Brain pericyte (primary cell): ENCODE results near the gene SLC35A4.
"Not testable (repeated sequence)": the region's sequence is repeated elsewhere in the genome, so short reads cannot be mapped to it uniquely, and the experiment has no call there.

Experiments
- DNase-seq: peaks from one replicate; pipeline ENCODE4 v3.0.0-alpha.2; 2012; ENCODE audit warnings: low read depth, low spot score

SLC35A4 gene

DNA sequence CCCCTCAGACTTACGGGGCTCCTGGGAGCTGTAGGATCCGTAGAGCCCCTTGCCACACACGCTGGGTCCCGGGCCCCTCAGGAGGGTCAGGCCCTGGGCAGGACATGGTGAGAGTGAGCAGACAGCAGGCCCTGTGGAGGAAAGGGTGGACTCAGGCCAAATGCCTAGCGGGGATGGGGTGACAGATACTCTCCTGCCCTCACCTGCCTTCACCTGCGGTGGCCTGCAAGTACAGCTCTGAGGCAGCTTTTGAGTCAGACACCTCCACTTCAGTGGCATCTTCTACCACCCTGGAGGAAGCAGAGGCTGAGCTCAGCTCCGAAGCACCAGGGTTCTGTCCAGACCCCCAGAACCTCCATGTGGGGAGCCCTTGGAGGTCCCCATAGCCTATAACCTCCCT, 26.2 kb downstream of the SLC35A4 start:
- DNase-seq: no peak

DNA sequence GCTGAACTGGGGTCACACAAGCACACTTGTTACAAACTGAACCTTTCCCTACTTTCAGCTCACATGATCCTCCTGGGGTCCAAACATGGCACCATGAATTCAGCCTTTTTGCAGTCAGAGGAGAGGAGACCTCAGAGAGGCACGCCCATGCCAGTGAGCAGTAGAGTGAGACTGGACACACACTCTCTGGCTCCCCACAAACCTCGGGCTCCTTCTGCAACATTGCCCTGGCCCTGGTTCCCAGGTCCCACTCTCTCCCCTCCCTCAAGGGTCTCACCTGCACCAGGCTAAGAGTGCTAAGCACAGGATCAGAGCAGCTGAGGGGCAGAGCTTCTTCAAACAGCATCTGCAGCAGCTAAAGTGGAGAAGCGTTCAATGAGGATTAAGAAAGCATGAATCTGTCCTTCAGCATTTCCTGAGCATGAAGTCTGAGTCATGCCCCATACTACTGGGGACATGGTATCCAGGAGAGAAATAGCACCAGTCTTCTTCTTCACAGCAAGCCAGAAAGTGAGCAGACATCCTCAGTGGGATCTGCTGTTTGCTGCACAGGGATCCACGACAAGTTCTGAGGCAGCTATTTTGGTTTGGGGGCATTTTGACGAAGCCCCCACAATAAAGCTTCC, 27.2 kb downstream of the SLC35A4 start:
- no peak for DNase-seq

DNA sequence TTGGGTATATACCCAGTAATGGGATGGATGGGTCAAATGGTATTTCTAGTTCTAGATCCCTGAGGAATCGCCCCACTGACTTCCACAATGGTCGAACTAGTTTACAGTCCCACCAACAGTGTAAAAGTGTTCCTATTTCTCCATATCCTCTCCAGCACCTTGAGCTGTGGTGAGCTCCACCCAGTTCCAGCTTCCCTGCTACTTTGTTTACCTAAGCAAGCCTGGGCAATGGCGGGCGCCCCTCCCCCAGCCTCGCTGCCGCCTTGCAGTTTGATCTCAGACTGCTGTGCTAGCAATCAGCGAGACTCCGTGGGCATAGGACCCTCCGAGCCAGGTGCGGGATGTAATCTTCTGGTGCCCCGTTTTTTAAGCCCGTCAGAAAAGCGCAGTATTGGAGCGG, 28.4 kb downstream of the SLC35A4 start:
- DNase-seq: not testable (repeated sequence)

DNA sequence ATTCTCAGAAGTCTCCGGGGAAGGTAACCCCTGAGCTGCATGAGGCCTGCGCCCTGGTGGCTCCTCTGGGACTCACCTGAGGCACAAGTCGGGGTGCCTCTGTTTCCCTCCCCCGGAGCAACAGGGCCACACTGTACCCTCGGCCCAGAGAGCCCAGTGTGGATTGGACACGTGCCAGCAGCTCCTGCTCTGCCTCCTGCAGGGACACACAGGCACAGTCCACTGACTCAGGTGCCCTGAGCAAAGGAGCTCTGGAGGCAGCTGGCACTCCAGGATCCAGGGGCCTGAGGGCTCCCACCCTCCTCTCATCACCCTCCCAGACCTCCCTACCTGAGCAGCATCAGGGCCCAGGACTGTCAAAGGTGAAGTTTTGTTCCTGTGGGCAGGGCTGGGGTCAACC, 29.5 kb downstream of the SLC35A4 start:
- no peak for DNase-seq

DNA sequence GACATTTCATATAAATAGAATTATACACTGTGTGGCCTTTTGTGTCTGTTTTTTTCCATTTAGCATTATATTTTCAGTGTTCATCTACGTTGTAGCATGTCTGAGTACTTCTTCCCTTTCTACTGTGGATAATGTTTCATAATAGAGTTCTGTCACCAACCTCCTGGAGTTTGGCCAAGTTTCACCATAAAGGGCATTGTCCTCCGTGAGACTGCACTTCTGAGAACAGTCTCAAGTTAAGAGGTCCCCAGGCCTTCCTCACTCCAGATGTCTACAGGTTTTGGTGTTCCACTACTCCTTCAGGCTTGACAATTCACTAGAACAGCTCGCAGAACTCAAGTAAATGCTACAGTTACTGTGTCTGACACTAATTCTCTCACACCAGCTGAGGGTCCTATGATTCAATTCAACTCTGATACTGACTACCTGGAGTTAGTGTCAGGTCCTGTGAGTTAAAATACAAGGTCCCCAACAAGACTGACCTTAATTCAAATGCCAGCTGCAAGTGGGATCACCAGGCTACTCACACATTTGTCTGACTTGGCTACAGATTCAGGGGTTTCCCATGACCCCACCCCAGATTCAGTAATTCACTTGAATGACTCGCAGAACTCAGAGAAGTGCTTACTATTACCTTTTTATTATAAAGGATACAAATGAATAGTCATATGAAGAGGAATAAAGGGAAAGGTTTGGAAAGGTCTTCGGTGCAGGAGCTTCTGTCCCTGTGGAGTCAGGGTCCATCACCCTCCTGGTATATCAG, 31.1 kb downstream of the SLC35A4 start:
- DNase-seq: no peak

DNA sequence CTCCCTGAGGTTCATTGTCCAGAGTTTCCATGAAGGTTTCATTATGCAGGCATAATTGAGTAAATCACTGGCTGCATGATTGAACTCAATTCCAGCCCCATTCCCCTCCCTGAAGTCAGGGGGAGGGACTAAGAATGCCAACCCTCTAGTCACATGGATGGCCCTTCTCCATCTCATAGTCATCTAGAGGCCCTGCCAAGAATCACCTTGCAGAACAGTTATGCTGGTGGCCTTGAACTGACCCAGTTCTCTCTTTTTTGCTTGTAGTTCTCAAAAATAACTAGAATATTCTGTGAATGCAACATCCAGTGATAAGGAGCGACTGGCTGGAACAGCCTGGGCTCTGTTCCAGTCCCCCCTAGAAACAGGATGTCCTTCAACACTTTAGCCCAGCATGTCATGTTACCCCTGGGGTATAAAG, 31.7 kb downstream of the SLC35A4 start:
- no peak for DNase-seq

DNA sequence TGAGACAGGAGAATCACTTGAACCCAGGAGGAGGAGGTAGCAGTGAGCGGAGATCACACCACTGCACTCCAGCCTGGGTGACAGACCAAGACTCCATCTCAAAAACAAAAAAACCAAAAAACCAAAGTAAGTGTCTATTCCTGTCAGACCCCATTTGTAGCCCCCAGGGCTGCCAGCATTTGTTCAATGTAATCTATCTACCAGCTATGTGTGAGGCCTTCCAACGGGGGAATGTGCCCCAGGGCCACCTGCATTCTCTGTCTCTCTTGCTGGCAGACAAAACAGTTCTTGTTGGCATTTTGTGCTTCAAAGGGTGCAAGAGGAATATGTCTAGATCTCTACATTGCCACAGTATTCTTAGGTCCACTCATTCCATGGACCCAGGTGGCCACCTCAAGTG, 34.2 kb downstream of the SLC35A4 start:
- no peak for DNase-seq

DNA sequence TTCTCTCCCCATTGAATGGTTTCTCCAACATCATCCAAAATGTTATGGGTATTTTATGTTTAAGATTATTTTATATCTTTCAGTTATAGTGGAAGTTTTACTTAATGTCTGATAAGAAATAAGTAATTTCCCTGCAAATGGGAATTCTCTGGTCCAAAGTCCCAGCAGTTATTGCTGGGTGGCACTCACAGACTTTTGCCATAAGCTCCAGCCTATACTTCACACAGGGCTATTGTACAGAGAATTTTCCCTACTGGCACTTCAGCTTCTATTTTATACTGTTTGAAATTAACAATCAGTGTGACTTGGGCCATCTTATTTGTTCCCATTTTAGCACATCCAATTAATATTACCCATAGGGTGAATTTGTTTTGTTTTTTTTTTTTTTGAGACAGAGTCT, 35.5 kb downstream of the SLC35A4 start:
- no peak for DNase-seq

DNA sequence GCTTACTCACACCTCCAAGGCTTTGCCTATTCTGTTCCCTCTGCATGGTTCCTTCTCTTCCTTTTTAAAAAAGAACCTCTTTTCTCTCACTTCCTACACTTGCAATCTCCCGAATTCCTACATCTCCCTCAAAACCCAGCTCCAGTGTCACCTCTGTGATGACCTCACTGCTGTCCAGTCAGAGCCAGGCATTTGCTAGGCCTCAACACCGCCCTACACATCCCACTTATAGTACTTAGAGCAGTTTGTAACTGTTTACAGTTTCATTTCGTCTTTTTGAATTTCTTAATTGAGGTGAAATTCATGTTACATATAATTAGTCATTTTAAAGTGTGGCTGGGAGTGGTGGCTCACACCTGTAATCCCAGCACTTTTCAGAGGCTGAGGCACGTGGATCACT, 37.5 kb downstream of the SLC35A4 start:
- DNase-seq: no peak

DNA sequence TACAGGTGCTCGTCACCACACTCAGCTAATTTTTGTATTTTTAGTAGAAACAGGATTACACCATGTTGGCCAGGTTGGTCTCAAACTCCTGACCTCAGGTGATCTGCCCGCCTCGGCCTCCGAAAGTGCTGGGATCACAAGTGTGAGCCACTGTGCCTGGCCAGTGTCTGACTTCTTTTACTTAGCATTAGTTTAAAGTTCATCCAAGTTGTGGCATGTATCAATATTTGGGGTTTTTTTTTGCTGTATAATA, 38.7 kb downstream of the SLC35A4 start:
- DNase-seq: not testable (repeated sequence)

DNA sequence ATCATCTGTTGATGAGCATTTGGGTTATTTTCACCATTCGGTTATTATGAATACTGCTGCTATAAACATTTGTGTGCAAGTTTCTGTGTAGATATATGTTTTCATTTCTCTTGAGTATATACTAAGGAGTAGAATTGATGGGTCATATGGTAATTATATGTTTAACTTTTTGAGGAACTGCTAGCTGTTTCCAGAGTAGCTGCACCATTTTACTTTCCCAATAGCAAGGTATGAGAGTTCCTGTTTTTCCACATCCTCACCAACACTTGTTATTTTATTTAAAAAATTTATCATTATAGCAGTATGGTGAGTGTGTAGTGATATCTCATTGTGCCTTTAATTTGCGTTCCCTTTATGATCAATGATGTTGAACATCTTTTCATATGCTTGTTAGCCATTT, 39.1 kb downstream of the SLC35A4 start:
- no peak for DNase-seq

DNA sequence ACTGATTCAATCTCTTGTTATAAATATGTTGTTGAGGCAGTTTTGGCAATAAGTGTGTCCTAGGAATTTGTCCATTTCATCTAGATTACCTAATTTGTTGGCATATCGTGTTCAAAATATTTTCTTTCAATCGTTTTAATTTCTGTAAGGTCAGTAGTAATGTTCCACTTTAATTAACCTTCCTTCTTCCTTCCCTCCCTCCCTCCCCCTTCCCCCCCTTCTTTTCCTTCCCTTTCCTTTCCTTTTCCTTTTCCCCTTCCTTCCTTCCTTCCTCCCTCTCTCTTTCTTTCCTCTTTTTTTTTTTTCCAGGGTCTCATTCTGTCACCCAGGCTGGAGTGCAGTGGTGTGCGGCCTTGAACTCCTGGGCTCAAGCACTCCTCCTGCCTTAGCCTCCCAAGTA, 41.3 kb downstream of the SLC35A4 start:
- no peak for DNase-seq

DNA sequence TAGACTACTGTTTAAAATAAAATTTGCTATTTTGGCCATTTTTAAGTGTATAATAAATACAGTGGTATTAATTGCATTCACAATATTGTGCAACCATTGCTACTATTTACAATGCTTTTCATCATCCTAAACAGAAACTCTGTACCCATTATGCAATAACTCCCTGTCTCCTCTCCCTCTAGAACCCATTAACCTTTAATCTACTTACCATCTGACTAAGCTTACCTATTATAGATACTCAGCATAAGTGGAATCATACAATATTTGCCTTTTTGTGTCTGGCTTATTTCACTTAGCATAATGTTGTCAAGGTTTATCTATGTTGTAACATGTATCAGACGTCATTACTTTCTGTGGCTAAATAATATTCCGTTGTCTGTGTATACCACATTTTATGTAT, 42.4 kb downstream of the SLC35A4 start:
- no peak for DNase-seq

DNA sequence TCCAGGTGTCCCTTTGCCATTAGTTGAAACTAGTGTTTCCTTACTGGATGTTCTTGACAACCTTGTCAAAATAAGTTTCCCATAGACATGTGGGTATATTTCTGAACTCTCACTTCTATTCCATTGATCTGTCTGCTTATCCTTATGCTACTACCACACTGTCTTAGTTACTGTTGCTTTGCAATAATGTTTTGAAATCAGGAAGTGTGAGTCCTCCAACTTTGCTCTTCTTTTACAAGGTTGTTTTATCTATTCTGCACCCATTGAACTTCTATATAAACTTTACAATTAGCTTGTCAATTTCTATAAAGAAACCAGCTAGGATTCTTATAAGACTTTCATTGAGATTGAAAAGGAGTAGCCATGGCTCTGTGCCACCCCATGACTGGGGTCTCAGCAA, 44.1 kb downstream of the SLC35A4 start:
- no peak for DNase-seq

DNA sequence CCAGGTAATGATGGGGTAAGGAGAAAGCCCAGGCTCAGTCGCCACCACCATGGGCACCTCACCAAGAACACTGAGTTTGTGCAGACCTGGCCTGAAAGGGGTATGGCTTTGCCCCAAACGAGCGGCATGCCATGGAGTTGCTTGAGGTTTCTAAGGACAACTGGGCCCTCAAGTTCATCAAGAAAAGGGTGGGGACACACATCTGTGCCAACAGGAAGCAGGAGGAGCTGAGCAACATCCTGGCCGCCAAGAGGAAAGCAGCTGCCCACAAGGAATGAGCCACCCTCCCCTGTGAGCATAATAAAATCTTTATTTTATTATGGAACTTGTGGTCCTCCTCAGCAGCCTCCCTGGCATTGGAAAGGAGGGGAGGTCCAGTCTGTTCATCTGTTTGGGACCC, 44.5 kb downstream of the SLC35A4 start:
- no peak for DNase-seq

DNA sequence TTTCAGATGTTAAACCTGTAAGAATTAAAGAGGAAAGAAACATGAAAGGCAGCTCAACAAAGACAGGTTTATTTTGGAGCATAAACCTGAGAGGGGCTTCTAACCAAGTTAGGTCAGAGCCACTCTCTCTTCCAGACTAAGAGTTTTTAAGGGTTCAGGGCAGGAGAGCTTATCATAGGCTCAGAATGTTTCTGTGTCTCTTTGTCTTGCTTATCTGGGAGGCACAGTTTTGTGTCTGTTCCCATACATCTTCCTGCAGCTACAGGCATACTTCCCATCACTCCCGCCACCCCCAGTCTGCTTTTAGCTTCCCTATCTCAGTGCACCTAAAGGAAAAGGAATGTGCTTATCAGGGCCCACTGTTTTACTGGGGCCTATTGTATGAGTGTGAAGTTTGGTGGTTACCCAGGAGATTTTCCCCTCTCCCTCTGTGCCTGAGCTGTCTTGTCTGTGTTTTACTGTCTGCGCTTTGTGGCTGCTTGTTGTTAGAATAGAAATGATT, 46.4 kb downstream of the SLC35A4 start:
- DNase-seq: no peak
